Erythroblast (primary cell): ENCODE data around the gene KCNQ2.

Experiments
- GATA1 ChIP-seq: IDR thresholded peaks from 2 replicates; pipeline ENCODE4 v1.6.1; 2011; ENCODE audit warnings: low read depth, mild to moderate bottlenecking, control low read depth, low read length, moderate library complexity
- POLR2A ChIP-seq: IDR thresholded peaks from 2 replicates; pipeline ENCODE4 v1.6.1; 2011; ENCODE audit warnings: mild to moderate bottlenecking, low read length

DNA sequence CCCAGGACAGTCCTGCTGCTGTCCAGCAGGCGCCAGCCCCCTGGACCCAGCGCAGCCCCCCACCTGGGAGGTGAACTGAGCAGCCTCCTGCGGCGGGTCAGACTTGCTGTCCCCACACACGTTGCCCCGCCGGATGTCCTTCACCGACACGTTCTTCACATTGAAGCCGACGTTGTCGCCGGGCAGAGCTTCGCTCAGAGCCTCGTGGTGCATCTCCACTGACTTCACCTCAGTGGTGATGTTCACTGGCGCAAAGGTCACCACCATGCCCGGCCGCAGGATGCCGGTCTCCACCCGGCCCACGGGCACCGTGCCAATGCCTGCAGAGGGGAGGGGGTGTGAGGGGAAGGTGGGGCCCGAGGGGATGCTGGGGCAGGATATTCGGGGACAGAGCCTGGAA is 18.0 kb upstream of the KCNQ2 start:
- TF ChIP-seq POLR2A: no peak
- TF ChIP-seq GATA1: no peak
